HepG2 (cell line): ENCODE data around the gene PPIL6. TPM values are rescaled to one million over a fixed set of nuclear protein-coding genes. Genes with fewer than 3 reads are reported as not detected.

Experiments used
- ATAC-seq: fragments of 200-7000 bp; cut with Tn5 transposase; 3 replicates; pipeline ENCODE4 v1.9.1; 2020; ENCODE audit warnings: mild to moderate bottlenecking, moderate library complexity
- BruUV-seq: library from RNA; stranded (reverse); fragments of 400-500 nt; replicated peaks from 2 replicates; lab custom pipeline; 2021; lab: Mats Ljungman, UMichigan
- CTCF ChIA-PET: fragments of 300-600 bp; formaldehyde crosslinking; extraction: SDS; loops from one replicate; lab custom pipeline; 2021; ENCODE audit warnings: low total read pairs, inconsistent platforms, low intra/inter-chr PET ratio; lab: Yijun Ruan, JAX
- POLR2A ChIA-PET: fragments of 350-600 bp; sonication (Branson Sonifier 250); formaldehyde crosslinking; loops from one replicate; lab custom pipeline; 2020; ENCODE audit warnings: antibody characterized with exemption, inconsistent platforms; lab: Yijun Ruan, JAX
- DNase-seq: peaks from one replicate; pipeline ENCODE4 v3.0.0-alpha.2; 2015; ENCODE audit warnings: low spot score
- FAIRE-seq: peaks from 3 replicates; lab custom pipeline; 2011; peaks lifted over from hg19 to GRCh38; lab: Jason Lieb, UNC
- H2AFZ ChIP-seq: one replicate; pipeline ENCODE4 v1.6.1; 2011; ENCODE audit warnings: low read length, inconsistent platforms
- H3K27ac ChIP-seq: fragments of 300-600 bp; 3 replicates; pipeline ENCODE4 v1.8.0; 2011; ENCODE audit warnings: mixed run types, mild to moderate bottlenecking, mixed read lengths, low read length, inconsistent platforms; ENCODE audit not compliant: insufficient read depth; ENCODE audit errors: extremely low read length
- H3K27me3 ChIP-seq, 2 experiments: fragments of 200-600 bp in 1 of 2; 2 replicates in 1 of 2; 3 replicates in 1 of 2; pipeline versions ENCODE4 v1.6.0 to v1.8.0; 2011; ENCODE audit warnings: low read length in 2 of 2, mild to moderate bottlenecking in 2 of 2, moderate library complexity in 2 of 2, inconsistent platforms in 1 of 2; ENCODE audit not compliant: insufficient read depth in 2 of 2, control insufficient read depth in 1 of 2
- H3K36me3 ChIP-seq, 2 experiments: fragments of 200-600 bp in 1 of 2; replicated peaks in 1 of 2; 2 replicates in 1 of 2; 3 replicates in 1 of 2; pipeline versions ENCODE4 v1.5.1 to v1.8.0; 2011; ENCODE audit warnings: low read length in 2 of 2, inconsistent platforms in 1 of 2; ENCODE audit not compliant: insufficient read depth in 2 of 2, control insufficient read depth in 1 of 2
- H3K4me1 ChIP-seq: 2 replicates; pipeline ENCODE4 v1.5.1; 2012; ENCODE audit warnings: low read length, inconsistent platforms; ENCODE audit not compliant: insufficient read depth
- H3K4me2 ChIP-seq: 2 replicates; pipeline ENCODE4 v1.6.0; 2011; ENCODE audit warnings: low read depth, low read length, inconsistent platforms
- H3K4me3 ChIP-seq, 3 experiments: fragments of 200-600 bp in 1 of 3; sonication (generic), shearing (Covaris generic) in 1 of 3; replicated peaks in 1 of 3; 2 replicates each; pipeline ENCODE4 v1.5.1; 2011 to 2016; ENCODE audit warnings: low read length in 3 of 3, inconsistent platforms in 2 of 3, low read depth in 2 of 3, mild to moderate bottlenecking in 2 of 3, control low read depth in 1 of 3, mixed read lengths in 1 of 3; ENCODE audit not compliant: insufficient read depth in 1 of 3
- H3K79me2 ChIP-seq: one replicate; pipeline ENCODE4 v1.6.1; 2011; ENCODE audit warnings: low read length, inconsistent platforms; ENCODE audit not compliant: insufficient read depth
- H3K9ac ChIP-seq: 2 replicates; pipeline ENCODE4 v1.6.0; 2011; ENCODE audit warnings: mild to moderate bottlenecking, low read depth, low read length, inconsistent platforms; ENCODE audit not compliant: insufficient read depth
- H3K9me3 ChIP-seq: 2 replicates; pipeline ENCODE4 v1.5.1; 2012; ENCODE audit warnings: mild to moderate bottlenecking, low read length
- H4K20me1 ChIP-seq: 2 replicates; pipeline ENCODE4 v1.6.0; 2011; ENCODE audit warnings: inconsistent platforms, mild to moderate bottlenecking, low read length, moderate library complexity; ENCODE audit not compliant: insufficient read depth
- CEBPG ChIP-seq: IDR thresholded peaks from 2 replicates; pipeline ENCODE4 v1.6.1; 2016
- GPN1 ChIP-seq: sonication (generic); formaldehyde crosslinking; IDR thresholded peaks from 2 replicates; pipeline ENCODE4 v1.5.1; 2020; ENCODE audit warnings: missing genetic modification reagents, borderline replicate concordance
- HDAC1 ChIP-seq: sonication (generic); formaldehyde crosslinking; IDR thresholded peaks from 2 replicates; pipeline ENCODE4 v1.5.1; 2020; ENCODE audit warnings: mild to moderate bottlenecking, missing genetic modification reagents
- JUN ChIP-seq: sonication (generic); formaldehyde crosslinking; IDR thresholded peaks from 2 replicates; pipeline ENCODE4 v1.4.0; 2020; ENCODE audit warnings: mild to moderate bottlenecking, missing genetic modification reagents
- MAZ ChIP-seq, 2 experiments: sonication (generic) in 1 of 2; formaldehyde crosslinking in 1 of 2; IDR thresholded peaks; 2 replicates each; pipeline versions ENCODE4 v1.5.0 to v1.6.1; 2012 to 2020; ENCODE audit warnings: low read depth in 2 of 2, mild to moderate bottlenecking in 2 of 2, borderline replicate concordance in 1 of 2, improper control_type of control experiment in 1 of 2, low read length in 1 of 2, missing genetic modification reagents in 1 of 2, moderate library complexity in 1 of 2
- NCOA1 ChIP-seq: sonication (generic); formaldehyde crosslinking; IDR thresholded peaks from 2 replicates; pipeline ENCODE4 v1.9.0; 2021; ENCODE audit warnings: missing genetic modification reagents
- NKX3-1 ChIP-seq: sonication (generic); formaldehyde crosslinking; IDR thresholded peaks from 2 replicates; pipeline ENCODE4 v1.5.0; 2020; ENCODE audit warnings: missing genetic modification reagents
- ONECUT2 ChIP-seq: sonication (generic); formaldehyde crosslinking; IDR thresholded peaks from 2 replicates; pipeline ENCODE4 v1.4.0; 2020; ENCODE audit warnings: missing genetic modification reagents
- SALL2 ChIP-seq: sonication (generic); formaldehyde crosslinking; IDR thresholded peaks from 2 replicates; pipeline ENCODE4 v1.8.1; 2023; ENCODE audit warnings: mild to moderate bottlenecking, missing genetic modification reagents, inconsistent platforms
- SIN3B ChIP-seq: fragments of 150-350 bp; IDR thresholded peaks from 2 replicates; pipeline ENCODE4 v1.6.1; 2014; ENCODE audit warnings: low read length
- STAT5B ChIP-seq: sonication (generic); formaldehyde crosslinking; IDR thresholded peaks from 2 replicates; pipeline ENCODE4 v1.4.0; 2020; ENCODE audit warnings: missing genetic modification reagents
- THAP11 ChIP-seq: IDR thresholded peaks from 2 replicates; pipeline ENCODE4 v1.6.1; 2016; ENCODE audit warnings: missing biosample characterization, missing genetic modification reagents
- USF2 ChIP-seq, 2 experiments: sonication (generic) in 1 of 2; formaldehyde crosslinking in 1 of 2; IDR thresholded peaks; 2 replicates each; pipeline versions ENCODE4 v1.5.1 to v1.6.1; 2011 to 2020; ENCODE audit warnings: borderline replicate concordance in 1 of 2, low read depth in 1 of 2, low read length in 1 of 2, mild to moderate bottlenecking in 1 of 2, missing genetic modification reagents in 1 of 2, moderate library complexity in 1 of 2
- ZNF329 ChIP-seq: sonication (generic); formaldehyde crosslinking; IDR thresholded peaks from 2 replicates; pipeline ENCODE4 v1.9.0; 2021; ENCODE audit warnings: low read depth, mild to moderate bottlenecking, missing genetic modification reagents
- ZNF34 ChIP-seq: sonication (generic); formaldehyde crosslinking; IDR thresholded peaks from 2 replicates; pipeline ENCODE4 v1.4.0; 2020; ENCODE audit warnings: mild to moderate bottlenecking, missing genetic modification reagents, borderline replicate concordance
- ZNF501 ChIP-seq: sonication (generic); formaldehyde crosslinking; IDR thresholded peaks from 2 replicates; pipeline ENCODE4 v1.5.1; 2020; ENCODE audit warnings: mild to moderate bottlenecking, moderate library complexity, missing genetic modification reagents
- ZNF556 ChIP-seq: sonication (generic); formaldehyde crosslinking; IDR thresholded peaks from 2 replicates; pipeline ENCODE4 v1.4.0; 2020; ENCODE audit warnings: mild to moderate bottlenecking, missing genetic modification reagents, borderline replicate concordance
- ZNF720 ChIP-seq: sonication (generic); formaldehyde crosslinking; IDR thresholded peaks from 2 replicates; pipeline ENCODE4 v1.4.0; 2020; ENCODE audit warnings: missing genetic modification reagents
- ZNF768 ChIP-seq: sonication (generic); formaldehyde crosslinking; IDR thresholded peaks from 2 replicates; pipeline ENCODE4 v1.4.0; 2020; ENCODE audit warnings: missing genetic modification reagents
- ZNF839 ChIP-seq: sonication (generic); formaldehyde crosslinking; IDR thresholded peaks from 2 replicates; pipeline ENCODE4 v1.4.0; 2020; ENCODE audit warnings: missing genetic modification reagents, mild to moderate bottlenecking, borderline replicate concordance
- WGBS: methylation state at CpG from one replicate; pipeline ENCODE4 v1.1.6; 2017; ENCODE audit warnings: low lambda C conversion rate; 5-methylcytosine and 5-hydroxymethylcytosine counted together
- in situ Hi-C: cut with HindIII; loops from 2 replicates; pipeline ENCODE4 v1.10.0; 2017; ENCODE audit warnings: low pct_unique_long_range_greater_than_20kb; ENCODE audit not compliant: extremely low pct_ligation_motif_present
- intact Hi-C: fragments of 100-400 bp; cut with micrococcal nuclease; formaldehyde crosslinking; loops from one replicate; pipeline ENCODE4 v1.10.0; 2022; ENCODE audit not compliant: unreplicated experiment
- polyA plus RNA-seq, 8 experiments: library from polyadenylated mRNA; depleted of rRNA in 3 of 8; stranded (reverse) in 7 of 8; unstranded in 1 of 8; fragments of >200 nt; fragmentation: Illumina TruSeq in 4 of 8; extraction: Trizol in 4 of 8; gene quantifications; 2 replicates each; pipeline versions ENCODE4 v1.2.1 to v1.2.3, GENCODE V29; 2011 to 2016; ENCODE audit warnings: low read depth in 4 of 8, missing spikeins in 1 of 8, mixed read lengths in 1 of 8; ENCODE audit not compliant: insufficient read depth in 1 of 8
- total RNA-seq, 5 experiments: library from RNA; depleted of rRNA; stranded (reverse); fragments of >200 nt; fragmentation: Illumina TruSeq; extraction: Trizol; gene quantifications; 2 replicates each; pipeline ENCODE4 v1.2.3, GENCODE V29; 2016; ENCODE audit warnings: low read depth in 1 of 5

The PPIL6 gene
- total and polyA plus RNA-seq, 2 of the 13 experiments (the other 11 are each of a cell fraction or from before 2014, with no cell fraction given), result 0.22 to 0.46 TPM

DNA sequence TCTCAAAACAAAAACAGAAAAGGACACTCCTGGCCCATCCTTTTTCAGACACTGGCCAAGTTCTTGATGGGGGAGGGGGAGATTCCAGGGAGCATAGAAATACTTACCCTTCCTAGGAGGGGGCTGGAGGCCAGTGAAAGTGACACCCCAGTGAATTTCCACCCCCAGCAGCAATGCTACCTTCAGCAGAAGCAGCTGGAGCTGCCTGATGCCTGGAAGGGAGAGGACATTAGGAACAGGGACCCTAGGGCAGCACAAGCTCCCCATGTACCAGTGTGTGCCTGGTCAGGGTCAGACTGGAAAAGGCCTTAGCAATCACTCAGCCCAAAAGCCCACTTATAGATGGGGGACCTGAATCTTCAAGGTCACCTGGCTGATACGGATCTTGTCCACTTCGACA, 12.7 kb upstream of the PPIL6 start:
- intact Hi-C loops, result no loop called here
- Histone ChIP-seq H3K9ac (no peak overlapping the region), H3K9me3 (no peaks in the 10 kb centered on the region), H3K27ac (no peak overlapping the region), H3K4me2 (no peak overlapping the region), H3K36me3 (no peaks in the 10 kb centered on the region; a peak in 1 of 5 replicates), H3K4me1 (peaks cover 20% of the 10 kb centered on the region), H3K27me3 (no peaks in the 10 kb centered on the region), H4K20me1 (no peaks in the 10 kb centered on the region), H3K79me2 (no peaks in the 10 kb centered on the region), H2AFZ (no peak overlapping the region), H3K4me3 (no peak overlapping the region)
- POLR2A ChIA-PET, result interaction anchor here (5.4 kb wide), 1 partner anchor 12 kb away, joined by 22 read pairs; the partner anchor contains the start of genes PPIL6 and SMPD2
- no TSS peak for BruUV-seq
- in situ Hi-C loops, result no loop called here
- WGBS, result 100% methylated on average over 2 of the region's 2 CpGs
- DNase-seq, result no peak
- ATAC-seq, result no peak
- no peak for FAIRE-seq
- TF ChIP-seq JUN (CRISPR knock-in tag) (no peak), ZNF839 (no peak), ZNF720 (no peak), ZNF501 (CRISPR knock-in tag) (no peak), THAP11 (CRISPR knock-in tag) (no peak), ZNF329 (CRISPR knock-in tag) (no peak), GPN1 (CRISPR knock-in tag) (no peak), NCOA1 (CRISPR knock-in tag) (no peak), ZNF556 (CRISPR knock-in tag) (no peak), CEBPG (CRISPR knock-in tag) (no peak), SIN3B (no peak), ONECUT2 (no peak), SALL2 (CRISPR knock-in tag) (no peak), ZNF768 (no peak), HDAC1 (no peak), NKX3-1 (no peak), ZNF34 (no peak), USF2 (IDR thresholded peaks at IDR 0.05; ENCODE audit: low read depth, low read length) (no peak), USF2 (CRISPR knock-in tag; IDR thresholded peaks at IDR 0.05; ENCODE audit: borderline replicate concordance) (no peak), STAT5B (CRISPR knock-in tag) (no peak), MAZ (IDR thresholded peaks at IDR 0.05; ENCODE audit: borderline replicate concordance, low read depth, low read length) (no peak), MAZ (CRISPR knock-in tag; IDR thresholded peaks at IDR 0.05; ENCODE audit: low read depth) (no peak)
- CTCF ChIA-PET, result no interaction called here
